ENCODE results near the gene ACTG2.
"Not testable (repeated sequence)": the region's sequence is repeated elsewhere in the genome, so short reads cannot be mapped to it uniquely, and the experiment has no call there.

Gene ACTG2

GRCh38 chr2:73938718-73939352 lies 46.0 kb downstream of the ACTG2 start:
- DNase-seq, result no peak

- peak; percentile 59 for DNase-seq
Observed at GRCh38 chr2:73939419-73939818, 46.6 kb downstream of the ACTG2 start.

GRCh38 chr2:73940066-73940465 lies 47.3 kb downstream of the ACTG2 start:
- DNase-seq, result not testable (repeated sequence)

GRCh38 chr2:73942664-73943063 lies 49.9 kb downstream of the ACTG2 start:
- no peak for DNase-seq

- no peak for DNase-seq
Observed at GRCh38 chr2:73944714-73945113, 51.9 kb downstream of the ACTG2 start.

- no peak for DNase-seq
Observed at GRCh38 chr2:73946215-73946614, 53.4 kb downstream of the ACTG2 start.

- DNase-seq, result no peak
Observed at GRCh38 chr2:73946666-73947065, 53.9 kb downstream of the ACTG2 start.

- DNase-seq, result no peak
Observed at GRCh38 chr2:73947412-73948018, 54.7 kb downstream of the ACTG2 start.

- no peak for DNase-seq
Observed at GRCh38 chr2:73949802-73950201, 57.0 kb downstream of the ACTG2 start.

GRCh38 chr2:73952499-73953446 lies 60.0 kb downstream of the ACTG2 start:
- no peak for DNase-seq

GRCh38 chr2:73956218-73956865 lies 63.5 kb downstream of the ACTG2 start:
- DNase-seq, result no peak

GRCh38 chr2:73961274-73961673 lies 68.5 kb downstream of the ACTG2 start:
- no peak for DNase-seq

- DNase-seq, result no peak
Observed at GRCh38 chr2:73961823-73962615, 69.2 kb downstream of the ACTG2 start.

- no peak for DNase-seq
Observed at GRCh38 chr2:73962798-73963197, 70.0 kb downstream of the ACTG2 start.

- no peak for DNase-seq
Observed at GRCh38 chr2:73963385-73964120, 70.7 kb downstream of the ACTG2 start.

- DNase-seq, result no peak
Observed at GRCh38 chr2:73964223-73964622, 71.4 kb downstream of the ACTG2 start.

GRCh38 chr2:73965053-73965452 lies 72.2 kb downstream of the ACTG2 start:
- DNase-seq, result no peak

GRCh38 chr2:73968357-73968937 lies 75.6 kb downstream of the ACTG2 start:
- DNase-seq, result no peak

- no peak for DNase-seq
Observed at GRCh38 chr2:73969356-73969755, 76.5 kb downstream of the ACTG2 start.
